RPMI7951 (cell line): ENCODE results near the gene C15orf39. TPM values are rescaled to one million over a fixed set of nuclear protein-coding genes. Genes with fewer than 3 reads are reported as not detected.

Experiments used
- DNase-seq: peaks from one replicate; pipeline ENCODE4 v3.0.0-alpha.2; 2012; ENCODE audit warnings: low read depth
- total RNA-seq: library from RNA; depleted of rRNA; stranded (reverse); fragments of >200 nt; shearing (Covaris generic); gene quantifications from 2 replicates; pipeline ENCODE4 v1.2.3, GENCODE V29; 2014

Gene C15orf39
- total RNA-seq, 1 experiment from 2014 or later, result 10.0 TPM

- peak; percentile 42 for DNase-seq
Measured at GRCh38 chr15:75172284-75172820, 29.3 kb upstream of the C15orf39 start.

GRCh38 chr15:75174102-75174501 is 27.6 kb upstream of the C15orf39 start:
- no peak for DNase-seq

- no peak for DNase-seq
Measured at GRCh38 chr15:75174729-75175128, 27.0 kb upstream of the C15orf39 start.

GRCh38 chr15:75176396-75176761 is 25.3 kb upstream of the C15orf39 start:
- no peak for DNase-seq

- DNase-seq, result peak; percentile 57
Measured at GRCh38 chr15:75177360-75178071, 24.2 kb upstream of the C15orf39 start.

- DNase-seq, result peak; percentile 19
Measured at GRCh38 chr15:75178171-75178937, 23.3 kb upstream of the C15orf39 start.

GRCh38 chr15:75178938-75179745 is 22.5 kb upstream of the C15orf39 start:
- no peak for DNase-seq

GRCh38 chr15:75179746-75180140 is 21.9 kb upstream of the C15orf39 start:
- no peak for DNase-seq

GRCh38 chr15:75181780-75182179 is 19.9 kb upstream of the C15orf39 start:
- DNase-seq, result no peak

GRCh38 chr15:75182187-75183131 is 19.2 kb upstream of the C15orf39 start:
- DNase-seq, result no peak

- no peak for DNase-seq
Measured at GRCh38 chr15:75185271-75186029, 16.2 kb upstream of the C15orf39 start.

- DNase-seq, result no peak
Measured at GRCh38 chr15:75186044-75186443, 15.6 kb upstream of the C15orf39 start.

GRCh38 chr15:75188499-75188898 is 13.2 kb upstream of the C15orf39 start:
- no peak for DNase-seq

GRCh38 chr15:75191235-75191634 is 10.4 kb upstream of the C15orf39 start:
- DNase-seq, result no peak

- no peak for DNase-seq
Measured at GRCh38 chr15:75192307-75192706, 9.4 kb upstream of the C15orf39 start.

- DNase-seq, result no peak
Measured at GRCh38 chr15:75193272-75193671, 8.4 kb upstream of the C15orf39 start.

- DNase-seq, result no peak
Measured at GRCh38 chr15:75193976-75194375, 7.7 kb upstream of the C15orf39 start.

GRCh38 chr15:75194397-75194796 is 7.3 kb upstream of the C15orf39 start:
- no peak for DNase-seq

- no peak for DNase-seq
Measured at GRCh38 chr15:75195122-75195765, 6.4 kb upstream of the C15orf39 start.

GRCh38 chr15:75195766-75196241 is 5.9 kb upstream of the C15orf39 start:
- no peak for DNase-seq
